Measurements from ENCODE around the gene TRIM17. TPM values are rescaled to one million over a fixed set of nuclear protein-coding genes. Genes with fewer than 3 reads are reported as not detected.

Gene TRIM17
- total RNA-seq, 1 experiment from 2014 or later, result not detected

- Histone ChIP-seq H3K9me2 (replicated peaks; ENCODE audit: low read length) (no peaks in the 10 kb centered on the region), H3K9ac (ENCODE audit: low read length) (no peak overlapping the region), H4K20me1 (ENCODE audit: low read length) (no peaks in the 10 kb centered on the region), H3K4me3 (ENCODE audit: low read length) (no peak overlapping the region), H3K27me3 (ENCODE audit: low read length) (no peaks in the 10 kb centered on the region), H3K79me2 (ENCODE audit: low read length) (no peaks in the 10 kb centered on the region), H3K4me1 (ENCODE audit: insufficient read depth, low read length) (no peaks in the 10 kb centered on the region), H3K4me2 (ENCODE audit: low read length) (no peak overlapping the region), H2AFZ (ENCODE audit: low read length) (no peak overlapping the region), H3K27ac (ENCODE audit: low read length) (no peak overlapping the region), H3F3A (ENCODE audit: low read length, unreplicated experiment) (no peaks in the 10 kb centered on the region), H3K36me3 (ENCODE audit: low read depth, low read length) (no peaks in the 10 kb centered on the region), H3K9me3 (ENCODE audit: low read length) (no peaks in the 10 kb centered on the region)
- ChIA-PET CTCF (no interaction called here), POLR2A (ENCODE audit: unreplicated experiment) (no interaction called here)
- intact Hi-C loops (cut with micrococcal nuclease), result no loop called here
- TF ChIP-seq CTCF (conservative IDR thresholded peaks at IDR 0.05; ENCODE audit: low read depth, low read length), result no peak
- no peak for TF ChIP-seq EZH2 (IDR thresholded peaks at IDR 0.05; ENCODE audit: low read length, unreplicated experiment)
- TF ChIP-seq EZH2phosphoT487 (IDR thresholded peaks at IDR 0.05; ENCODE audit: borderline replicate concordance, low read length), result no peak
- DNase-seq (no peak), ATAC-seq (no peak)
- BruUV-seq (replicated peaks), result no TSS peak
Measured at GRCh38 chr1:228423404-228424053, 6.9 kb upstream of the TRIM17 start.

GRCh38 chr1:228420968-228421826, 4.5 kb upstream of the TRIM17 start:
- BruUV-seq (replicated peaks), result no TSS peak
- Histone ChIP-seq H3K4me3 (ENCODE audit: low read length) (no peak overlapping the region), H3K9me3 (ENCODE audit: low read length) (no peaks in the 10 kb centered on the region), H3K4me2 (ENCODE audit: low read length) (no peak overlapping the region), H3K27ac (ENCODE audit: low read length) (no peak overlapping the region), H3F3A (ENCODE audit: low read length, unreplicated experiment) (no peaks in the 10 kb centered on the region), H3K9ac (ENCODE audit: low read length) (no peak overlapping the region), H3K36me3 (ENCODE audit: low read depth, low read length) (no peaks in the 10 kb centered on the region), H4K20me1 (ENCODE audit: low read length) (no peaks in the 10 kb centered on the region), H3K79me2 (ENCODE audit: low read length) (no peaks in the 10 kb centered on the region), H3K9me2 (replicated peaks; ENCODE audit: low read length) (no peaks in the 10 kb centered on the region), H3K4me1 (ENCODE audit: insufficient read depth, low read length) (peaks cover 14% of the 10 kb centered on the region), H2AFZ (ENCODE audit: low read length) (no peak overlapping the region), H3K27me3 (ENCODE audit: low read length) (no peaks in the 10 kb centered on the region)
- ChIA-PET POLR2A (ENCODE audit: unreplicated experiment) (no interaction called here), CTCF (no interaction called here)
- ATAC-seq (no peak), DNase-seq (peak; percentile 39)
- no peak for TF ChIP-seq EZH2 (IDR thresholded peaks at IDR 0.05; ENCODE audit: low read length, unreplicated experiment)
- no peak for TF ChIP-seq CTCF (conservative IDR thresholded peaks at IDR 0.05; ENCODE audit: low read depth, low read length)
- TF ChIP-seq EZH2phosphoT487 (IDR thresholded peaks at IDR 0.05; ENCODE audit: borderline replicate concordance, low read length), result no peak
- intact Hi-C loops (cut with micrococcal nuclease), result no loop called here

All from PC-3 (cell line).